Activated CD8-positive, alpha-beta memory T cell treated with anti-CD3 and anti-CD28 coated beads for 4 hours (primary cell): Measurements from ENCODE around the gene NOS1AP.
"Not testable (repeated sequence)": the region's sequence is repeated elsewhere in the genome, so short reads cannot be mapped to it uniquely, and the experiment has no call there.

Experiments used
- DNase-seq, 2 donors: peaks; one replicate each; pipeline ENCODE4 v3.0.0-alpha.2; 2020; ENCODE audit warnings: low read depth in 2 of 2

NOS1AP gene

GRCh38 chr1:162069334-162070093 is at the start of gene NOS1AP:
NOS1AP (plus strand) TSS chr1:162069691; CDS start chr1:162070178, 487 bp downstream.
- peak; percentile 52 to 59 for DNase-seq

GRCh38 chr1:162020150-162020549 is 49.3 kb upstream of the NOS1AP start:
- no peak for DNase-seq

- DNase-seq: no peak
Measured at GRCh38 chr1:162021124-162021523, 48.4 kb upstream of the NOS1AP start.

- no peak for DNase-seq
Measured at GRCh38 chr1:162022626-162023025, 46.9 kb upstream of the NOS1AP start.

GRCh38 chr1:162023181-162023546 is 46.3 kb upstream of the NOS1AP start:
- no peak for DNase-seq

GRCh38 chr1:162023547-162024501 is 45.7 kb upstream of the NOS1AP start, which contains the start of gene OLFML2B:
OLFML2B (minus strand) TSS chr1:162023869; CDS start chr1:162023430, 439 bp downstream.
- DNase-seq: no peak

GRCh38 chr1:162025541-162025940 is 44.0 kb upstream of the NOS1AP start:
- no peak for DNase-seq

- no peak for DNase-seq
Measured at GRCh38 chr1:162026881-162027280, 42.6 kb upstream of the NOS1AP start.

- DNase-seq: no peak
Measured at GRCh38 chr1:162028726-162029125, 40.8 kb upstream of the NOS1AP start.

- no peak for DNase-seq
Measured at GRCh38 chr1:162029157-162029556, 40.3 kb upstream of the NOS1AP start.

GRCh38 chr1:162030759-162031280 is 38.7 kb upstream of the NOS1AP start:
- no peak for DNase-seq

GRCh38 chr1:162033428-162033827 is 36.1 kb upstream of the NOS1AP start:
- DNase-seq: no peak

GRCh38 chr1:162035241-162035640 is 34.2 kb upstream of the NOS1AP start:
- DNase-seq: no peak

- DNase-seq: no peak
Measured at GRCh38 chr1:162036163-162036562, 33.3 kb upstream of the NOS1AP start.

GRCh38 chr1:162038624-162039023 is 30.9 kb upstream of the NOS1AP start:
- DNase-seq: no peak

- no peak for DNase-seq
Measured at GRCh38 chr1:162040001-162040400, 29.5 kb upstream of the NOS1AP start.

- DNase-seq: no peak
Measured at GRCh38 chr1:162040657-162041056, 28.8 kb upstream of the NOS1AP start.

- DNase-seq: no peak
Measured at GRCh38 chr1:162042361-162042760, 27.1 kb upstream of the NOS1AP start.

GRCh38 chr1:162046921-162047320 is 22.6 kb upstream of the NOS1AP start:
- DNase-seq: no peak

GRCh38 chr1:162053949-162054348 is 15.5 kb upstream of the NOS1AP start:
- DNase-seq: not testable (repeated sequence)

GRCh38 chr1:162055062-162055461 is 14.4 kb upstream of the NOS1AP start:
- no peak for DNase-seq

- DNase-seq: no peak
Measured at GRCh38 chr1:162056043-162056442, 13.4 kb upstream of the NOS1AP start.
